ENCODE measurements around the gene TUBB6.

Gene TUBB6

DNA sequence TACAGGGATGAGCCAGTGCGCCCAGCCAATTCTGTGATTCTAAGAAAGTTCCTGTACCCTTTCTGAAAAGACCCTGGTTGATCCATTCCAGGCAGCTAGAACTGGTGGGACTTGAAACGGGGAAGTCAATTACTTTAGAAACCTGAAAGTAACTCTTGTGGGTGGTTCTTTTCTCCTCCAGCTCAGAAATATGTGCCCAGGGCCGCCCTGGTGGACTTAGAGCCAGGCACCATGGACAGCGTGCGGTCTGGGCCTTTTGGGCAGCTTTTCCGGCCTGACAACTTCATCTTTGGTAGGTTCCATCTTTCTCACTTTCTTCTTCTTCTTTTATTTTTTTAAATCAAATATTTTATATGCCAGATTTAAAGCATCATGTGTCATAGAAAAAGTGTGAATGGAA is 2.7 kb downstream of the TUBB6 start:
- no peak overlapping the region for H2AFZ ChIP-seq (ENCODE audit: low read depth)
- H3K4me3 ChIP-seq (IDR thresholded peaks at IDR 0.05; ENCODE audit: insufficient read depth, low read depth, low read length): no peak overlapping the region
- H3K36me3 ChIP-seq (ENCODE audit: insufficient read depth): no peaks in the 10 kb centered on the region
- H3K27ac ChIP-seq: no peak overlapping the region
- TF ChIP-seq, protein P1, sequence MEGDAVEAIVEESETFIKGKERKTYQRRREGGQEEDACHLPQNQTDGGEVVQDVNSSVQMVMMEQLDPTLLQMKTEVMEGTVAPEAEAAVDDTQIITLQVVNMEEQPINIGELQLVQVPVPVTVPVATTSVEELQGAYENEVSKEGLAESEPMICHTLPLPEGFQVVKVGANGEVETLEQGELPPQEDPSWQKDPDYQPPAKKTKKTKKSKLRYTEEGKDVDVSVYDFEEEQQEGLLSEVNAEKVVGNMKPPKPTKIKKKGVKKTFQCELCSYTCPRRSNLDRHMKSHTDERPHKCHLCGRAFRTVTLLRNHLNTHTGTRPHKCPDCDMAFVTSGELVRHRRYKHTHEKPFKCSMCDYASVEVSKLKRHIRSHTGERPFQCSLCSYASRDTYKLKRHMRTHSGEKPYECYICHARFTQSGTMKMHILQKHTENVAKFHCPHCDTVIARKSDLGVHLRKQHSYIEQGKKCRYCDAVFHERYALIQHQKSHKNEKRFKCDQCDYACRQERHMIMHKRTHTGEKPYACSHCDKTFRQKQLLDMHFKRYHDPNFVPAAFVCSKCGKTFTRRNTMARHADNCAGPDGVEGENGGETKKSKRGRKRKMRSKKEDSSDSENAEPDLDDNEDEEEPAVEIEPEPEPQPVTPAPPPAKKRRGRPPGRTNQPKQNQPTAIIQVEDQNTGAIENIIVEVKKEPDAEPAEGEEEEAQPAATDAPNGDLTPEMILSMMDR (conservative IDR thresholded peaks at IDR 0.05; ENCODE audit: low read depth, low read length): no peak
- H3K79me2 ChIP-seq (ENCODE audit: insufficient read depth, low read depth): no peaks in the 10 kb centered on the region
- no peaks in the 10 kb centered on the region for H4K20me1 ChIP-seq (ENCODE audit: insufficient read depth)
- no peak overlapping the region for H3K4me2 ChIP-seq
- no peaks in the 10 kb centered on the region for H3K4me1 ChIP-seq (ENCODE audit: low read depth, poor library complexity, severe bottlenecking)
- no peak overlapping the region for H3K9ac ChIP-seq
- H3K27me3 ChIP-seq (ENCODE audit: insufficient read depth, low read depth): no peaks in the 10 kb centered on the region

DNA sequence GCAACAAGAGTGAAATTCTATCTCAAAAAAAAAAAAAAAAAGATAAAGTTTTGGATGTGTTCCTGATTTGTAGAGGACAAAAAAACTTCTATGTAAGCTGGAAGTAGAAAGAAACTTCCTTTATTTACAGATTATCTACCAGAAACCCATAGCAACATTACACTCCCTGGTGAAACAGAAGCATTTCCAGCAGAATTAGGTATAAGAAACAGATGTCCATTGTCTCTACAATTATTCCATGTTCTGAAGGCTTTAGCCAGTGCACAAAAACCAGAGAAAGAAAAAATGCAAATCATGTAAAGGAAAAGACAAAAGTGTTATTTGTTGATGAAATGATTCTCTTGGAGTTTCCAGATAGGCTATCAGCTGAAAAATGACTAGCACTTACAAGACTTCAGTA is 4.9 kb downstream of the TUBB6 start:
- H3K9ac ChIP-seq: no peak overlapping the region
- H3K4me1 ChIP-seq (ENCODE audit: low read depth, poor library complexity, severe bottlenecking): no peaks in the 10 kb centered on the region
- no peaks in the 10 kb centered on the region for H4K20me1 ChIP-seq (ENCODE audit: insufficient read depth)
- H3K27ac ChIP-seq: no peak overlapping the region
- no peaks in the 10 kb centered on the region for H3K79me2 ChIP-seq (ENCODE audit: insufficient read depth, low read depth)
- TF ChIP-seq, protein P1 (conservative IDR thresholded peaks at IDR 0.05; ENCODE audit: low read depth, low read length): no peak
- no peak overlapping the region for H3K4me2 ChIP-seq
- H3K4me3 ChIP-seq (IDR thresholded peaks at IDR 0.05; ENCODE audit: insufficient read depth, low read depth, low read length): no peak overlapping the region
- H2AFZ ChIP-seq (ENCODE audit: low read depth): no peak overlapping the region
- no peaks in the 10 kb centered on the region for H3K36me3 ChIP-seq (ENCODE audit: insufficient read depth)
- H3K27me3 ChIP-seq (ENCODE audit: insufficient read depth, low read depth): no peaks in the 10 kb centered on the region

DNA sequence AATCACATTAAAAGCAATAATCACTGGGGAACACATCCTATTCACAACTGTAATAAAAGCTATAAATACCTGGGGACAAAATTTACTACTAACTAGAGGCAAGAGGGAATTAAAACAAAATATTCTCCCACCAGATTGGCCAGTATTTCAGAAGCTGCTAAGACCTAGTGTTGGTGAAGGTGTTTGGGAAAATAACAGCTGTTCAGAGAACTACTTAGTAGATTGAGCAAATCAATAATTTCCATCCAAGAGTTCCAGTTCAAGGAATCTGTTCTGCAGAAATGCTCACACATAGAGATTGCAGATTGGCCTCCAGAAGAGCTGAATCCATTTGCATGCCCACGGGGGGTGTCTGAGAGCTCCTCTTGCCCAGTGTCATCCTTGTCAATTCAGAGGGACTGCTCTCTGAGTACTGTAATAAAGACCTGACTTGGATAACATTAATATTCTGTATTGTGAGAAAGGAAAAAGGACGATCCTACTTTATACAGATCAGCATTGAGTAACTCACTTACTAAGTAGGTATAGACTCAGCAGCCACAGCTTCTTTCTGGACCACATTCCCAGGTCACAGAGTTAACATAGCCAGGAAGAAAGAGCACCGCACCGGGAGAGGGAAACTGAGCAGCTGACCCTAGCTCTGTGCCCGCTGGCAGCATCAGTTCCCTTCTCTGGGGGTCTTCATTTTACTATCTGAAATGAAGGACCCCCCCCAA is 5.6 kb downstream of the TUBB6 start:
- H3K4me2 ChIP-seq: no peak overlapping the region
- H3K27me3 ChIP-seq (ENCODE audit: insufficient read depth, low read depth): no peaks in the 10 kb centered on the region
- H3K79me2 ChIP-seq (ENCODE audit: insufficient read depth, low read depth): no peaks in the 10 kb centered on the region
- H3K4me3 ChIP-seq (IDR thresholded peaks at IDR 0.05; ENCODE audit: insufficient read depth, low read depth, low read length): no peak overlapping the region
- no peak overlapping the region for H3K27ac ChIP-seq
- TF ChIP-seq, protein P1 (conservative IDR thresholded peaks at IDR 0.05; ENCODE audit: low read depth, low read length): no peak
- no peak overlapping the region for H2AFZ ChIP-seq (ENCODE audit: low read depth)
- H3K36me3 ChIP-seq (ENCODE audit: insufficient read depth): no peaks in the 10 kb centered on the region
- no peaks in the 10 kb centered on the region for H4K20me1 ChIP-seq (ENCODE audit: insufficient read depth)
- no peaks in the 10 kb centered on the region for H3K4me1 ChIP-seq (ENCODE audit: low read depth, poor library complexity, severe bottlenecking)
- no peak overlapping the region for H3K9ac ChIP-seq

- H3K9ac ChIP-seq: no peak overlapping the region
- no peaks in the 10 kb centered on the region for H4K20me1 ChIP-seq (ENCODE audit: insufficient read depth)
- no peaks in the 10 kb centered on the region for H3K36me3 ChIP-seq (ENCODE audit: insufficient read depth)
- no peaks in the 10 kb centered on the region for H3K27me3 ChIP-seq (ENCODE audit: insufficient read depth, low read depth)
- H2AFZ ChIP-seq (ENCODE audit: low read depth): no peak overlapping the region
- TF ChIP-seq, protein P1 (conservative IDR thresholded peaks at IDR 0.05; ENCODE audit: low read depth, low read length): no peak
- no peak overlapping the region for H3K4me2 ChIP-seq
- H3K4me3 ChIP-seq (IDR thresholded peaks at IDR 0.05; ENCODE audit: insufficient read depth, low read depth, low read length): no peak overlapping the region
- no peak overlapping the region for H3K27ac ChIP-seq
- no peaks in the 10 kb centered on the region for H3K79me2 ChIP-seq (ENCODE audit: insufficient read depth, low read depth)
- H3K4me1 ChIP-seq (ENCODE audit: low read depth, poor library complexity, severe bottlenecking): no peaks in the 10 kb centered on the region
Measured at GRCh38 chr18:12314591-12315305, 6.7 kb downstream of the TUBB6 start.
